ENCODE measurements around the gene TMC3. TPM values are rescaled to one million over a fixed set of nuclear protein-coding genes. Genes with fewer than 3 reads are reported as not detected.

The TMC3 gene
- total and polyA plus RNA-seq, 7 experiments from 2014 or later: not detected

GRCh38 chr15:81400640-81401236 is 26.7 kb upstream of the TMC3 start:
- intact Hi-C loops (cut with micrococcal nuclease): loop anchor here (1.0 to 10.0 kb wide), 10 partner anchors 64 to 943 kb away; partner anchors contain the start of genes STARD5 (in 1 of the 2) and TLNRD1 (in 1 of the 2)
- no peak overlapping the region for H3K4me3 ChIP-seq (ENCODE audit: low read length)
- ATAC-seq: peak; percentile 67
- peaks cover 0 to 3% of the 10 kb centered on the region in 2 donors for H3K27me3 ChIP-seq (ENCODE audit: control insufficient read depth in 2 of 2, insufficient read depth in 2 of 2, low read length in 2 of 2)
- peaks cover 0 to 15% (median 0%) of the 10 kb centered on the region in 5 donors for H3K27me3 Mint-ChIP-seq
- H3K4me3 Mint-ChIP-seq: no peak overlapping the region
- no peaks in the 10 kb centered on the region for H3K9me3 ChIP-seq (ENCODE audit: control insufficient read depth in 2 of 3, low read length in 3 of 3)
- no peaks in the 10 kb centered on the region for H3K9me3 Mint-ChIP-seq
- ChIA-PET POLR2A (interaction anchor here (1.2 to 1.6 kb wide), 3 partner anchors 90 to 127 kb away, joined by 3 to 5 read pairs (median 4); no protein-coding TSS in a partner anchor), CTCF (interaction anchor here (0.7 to 6.1 kb wide), 9 partner anchors 9 to 294 kb away, joined by 3 to 67 read pairs (median 6); no protein-coding TSS in a partner anchor)
- peaks cover 0 to 4% (median 0%) of the 10 kb centered on the region in 5 donors for H3K36me3 Mint-ChIP-seq
- H3K4me1 ChIP-seq (ENCODE audit: control insufficient read depth in 2 of 2, insufficient read depth in 2 of 2, low read length in 2 of 2): no peaks in the 10 kb centered on the region
- no peaks in the 10 kb centered on the region for H3K36me3 ChIP-seq (ENCODE audit: control insufficient read depth in 2 of 3, insufficient read depth in 3 of 3, low read length in 3 of 3)
- no peak overlapping the region for H3K27ac Mint-ChIP-seq
- peak in 6 of 9 donors; percentile 20 to 59 (median 52) for DNase-seq
- H3K27ac ChIP-seq (ENCODE audit: low read depth, low read length): no peak overlapping the region
- H3K4me1 Mint-ChIP-seq: peaks cover 0 to 5% (median 1%) of the 10 kb centered on the region in 7 donors

GRCh38 chr15:81398910-81399551 is 25.0 kb upstream of the TMC3 start:
- peaks cover 0 to 4% (median 0%) of the 10 kb centered on the region in 5 donors for H3K36me3 Mint-ChIP-seq
- Histone ChIP-seq H3K4me3 (ENCODE audit: low read length) (no peak overlapping the region), H3K27me3 (ENCODE audit: control insufficient read depth in 2 of 2, insufficient read depth in 2 of 2, low read length in 2 of 2) (no peaks in the 10 kb centered on the region), H3K36me3 (ENCODE audit: control insufficient read depth in 2 of 3, insufficient read depth in 3 of 3, low read length in 3 of 3) (no peaks in the 10 kb centered on the region), H3K27ac (ENCODE audit: low read depth, low read length) (no peak overlapping the region), H3K9me3 (ENCODE audit: control insufficient read depth in 2 of 3, low read length in 3 of 3) (no peaks in the 10 kb centered on the region), H3K4me1 (ENCODE audit: control insufficient read depth in 2 of 2, insufficient read depth in 2 of 2, low read length in 2 of 2) (no peaks in the 10 kb centered on the region)
- no peak overlapping the region for H3K4me3 Mint-ChIP-seq
- no peaks in the 10 kb centered on the region for H3K9me3 Mint-ChIP-seq
- DNase-seq: no peak
- POLR2A ChIA-PET: interaction anchor here (0.7 to 1.6 kb wide), 4 partner anchors 69 to 123 kb away, joined by 3 to 4 read pairs (median 4); no protein-coding TSS in a partner anchor
- H3K27ac Mint-ChIP-seq: no peak overlapping the region
- no peak for ATAC-seq
- intact Hi-C loops (cut with micrococcal nuclease): no loop called here
- H3K27me3 Mint-ChIP-seq: peaks cover 0 to 11% (median 0%) of the 10 kb centered on the region in 5 donors
- CTCF ChIA-PET: interaction anchor here (0.8 to 6.1 kb wide), 11 partner anchors 11 to 386 kb away, joined by 3 to 67 read pairs (median 4); no protein-coding TSS in a partner anchor
- H3K4me1 Mint-ChIP-seq: peaks cover 0 to 5% (median 1%) of the 10 kb centered on the region in 7 donors

GRCh38 chr15:81398456-81398855 is 24.4 kb upstream of the TMC3 start:
- DNase-seq: no peak
- Histone ChIP-seq H3K27me3 (ENCODE audit: control insufficient read depth in 2 of 2, insufficient read depth in 2 of 2, low read length in 2 of 2) (no peaks in the 10 kb centered on the region), H3K4me3 (ENCODE audit: low read length) (no peak overlapping the region), H3K9me3 (ENCODE audit: control insufficient read depth in 2 of 3, low read length in 3 of 3) (no peaks in the 10 kb centered on the region), H3K36me3 (ENCODE audit: control insufficient read depth in 2 of 3, insufficient read depth in 3 of 3, low read length in 3 of 3) (no peaks in the 10 kb centered on the region), H3K4me1 (ENCODE audit: control insufficient read depth in 2 of 2, insufficient read depth in 2 of 2, low read length in 2 of 2) (no peaks in the 10 kb centered on the region), H3K27ac (ENCODE audit: low read depth, low read length) (no peak overlapping the region)
- CTCF ChIA-PET: interaction anchor here (1.2 to 6.1 kb wide), 5 partner anchors 62 to 242 kb away, joined by 3 to 67 read pairs (median 4); no protein-coding TSS in a partner anchor
- Mint-ChIP-seq H3K27ac (no peak overlapping the region), H3K9me3 (peaks cover 0 to under 1% (median 0%) of the 10 kb centered on the region in 11 donors), H3K36me3 (peaks cover 0 to 4% (median 0%) of the 10 kb centered on the region in 5 donors), H3K4me3 (no peak overlapping the region), H3K4me1 (peaks cover 0 to 5% (median 1%) of the 10 kb centered on the region in 7 donors), H3K27me3 (peaks cover 0 to 11% (median 0%) of the 10 kb centered on the region in 5 donors)
- POLR2A ChIA-PET: interaction anchor here (0.8 kb wide), 1 partner anchor 69 kb away, joined by 4 read pairs; no protein-coding TSS in a partner anchor
- intact Hi-C loops (cut with micrococcal nuclease): no loop called here
- ATAC-seq: no peak

GRCh38 chr15:81394603-81395002 is 20.6 kb upstream of the TMC3 start:
- ATAC-seq: no peak
- Histone ChIP-seq H3K27me3 (ENCODE audit: control insufficient read depth in 2 of 2, insufficient read depth in 2 of 2, low read length in 2 of 2) (no peaks in the 10 kb centered on the region), H3K4me3 (ENCODE audit: low read length) (no peak overlapping the region), H3K27ac (ENCODE audit: low read depth, low read length) (no peak overlapping the region), H3K4me1 (ENCODE audit: control insufficient read depth in 2 of 2, insufficient read depth in 2 of 2, low read length in 2 of 2) (no peaks in the 10 kb centered on the region), H3K9me3 (ENCODE audit: control insufficient read depth in 2 of 3, low read length in 3 of 3) (no peaks in the 10 kb centered on the region), H3K36me3 (ENCODE audit: control insufficient read depth in 2 of 3, insufficient read depth in 3 of 3, low read length in 3 of 3) (no peaks in the 10 kb centered on the region)
- Mint-ChIP-seq H3K36me3 (peaks cover 0 to 3% (median 0%) of the 10 kb centered on the region in 5 donors), H3K9me3 (peaks cover 0 to 2% (median 0%) of the 10 kb centered on the region in 11 donors), H3K27ac (no peak overlapping the region), H3K4me3 (no peak overlapping the region), H3K27me3 (peaks cover 0 to 12% (median 0%) of the 10 kb centered on the region in 5 donors), H3K4me1 (no peaks in the 10 kb centered on the region)
- intact Hi-C loops (cut with micrococcal nuclease): no loop called here
- no peak for DNase-seq
- ChIA-PET POLR2A (interaction anchor here (0.8 kb wide), 1 partner anchor 72 kb away, joined by 3 read pairs; no protein-coding TSS in a partner anchor), CTCF (interaction anchor here (0.7 to 0.8 kb wide), 2 partner anchors 129 to 240 kb away, joined by 3 to 4 read pairs; no protein-coding TSS in a partner anchor)

- DNase-seq (no peak), ATAC-seq (no peak)
- H3K4me3 ChIP-seq (ENCODE audit: low read length): no peak overlapping the region
- peaks cover 0 to 2% (median 0%) of the 10 kb centered on the region in 11 donors for H3K9me3 Mint-ChIP-seq
- H3K27me3 ChIP-seq (ENCODE audit: control insufficient read depth in 2 of 2, insufficient read depth in 2 of 2, low read length in 2 of 2): no peaks in the 10 kb centered on the region
- no peaks in the 10 kb centered on the region for H3K9me3 ChIP-seq (ENCODE audit: control insufficient read depth in 2 of 3, low read length in 3 of 3)
- POLR2A ChIA-PET: no interaction called here
- intact Hi-C loops (cut with micrococcal nuclease): no loop called here
- H3K4me1 ChIP-seq (ENCODE audit: control insufficient read depth in 2 of 2, insufficient read depth in 2 of 2, low read length in 2 of 2): no peaks in the 10 kb centered on the region
- no peaks in the 10 kb centered on the region for H3K4me1 Mint-ChIP-seq
- peaks cover 0 to 4% (median 0%) of the 10 kb centered on the region in 5 donors for H3K36me3 Mint-ChIP-seq
- H3K4me3 Mint-ChIP-seq: no peak overlapping the region
- H3K27ac Mint-ChIP-seq: no peak overlapping the region
- CTCF ChIA-PET: no interaction called here
- no peak overlapping the region for H3K27ac ChIP-seq (ENCODE audit: low read depth, low read length)
- H3K36me3 ChIP-seq (ENCODE audit: control insufficient read depth in 2 of 3, insufficient read depth in 3 of 3, low read length in 3 of 3): no peaks in the 10 kb centered on the region
- H3K27me3 Mint-ChIP-seq: peaks cover 0 to 12% (median 0%) of the 10 kb centered on the region in 5 donors
Measured at GRCh38 chr15:81391657-81392056, 17.6 kb upstream of the TMC3 start.

- Histone ChIP-seq H3K9me3 (ENCODE audit: control insufficient read depth in 2 of 3, low read length in 3 of 3) (no peaks in the 10 kb centered on the region), H3K27ac (ENCODE audit: low read depth, low read length) (no peak overlapping the region), H3K36me3 (ENCODE audit: control insufficient read depth in 2 of 3, insufficient read depth in 3 of 3, low read length in 3 of 3) (no peaks in the 10 kb centered on the region), H3K27me3 (ENCODE audit: control insufficient read depth in 2 of 2, insufficient read depth in 2 of 2, low read length in 2 of 2) (no peaks in the 10 kb centered on the region), H3K4me3 (ENCODE audit: low read length) (no peak overlapping the region), H3K4me1 (ENCODE audit: control insufficient read depth in 2 of 2, insufficient read depth in 2 of 2, low read length in 2 of 2) (no peaks in the 10 kb centered on the region)
- H3K9me3 Mint-ChIP-seq: peaks cover 0 to under 1% (median 0%) of the 10 kb centered on the region in 11 donors
- no peak overlapping the region for H3K4me3 Mint-ChIP-seq
- ChIA-PET CTCF (interaction anchor here (0.7 kb wide), 1 partner anchor 113 kb away, joined by 4 read pairs; no protein-coding TSS in a partner anchor), POLR2A (no interaction called here)
- intact Hi-C loops (cut with micrococcal nuclease): no loop called here
- no peak for ATAC-seq
- peaks cover 0 to 8% (median 0%) of the 10 kb centered on the region in 5 donors for H3K27me3 Mint-ChIP-seq
- no peak for DNase-seq
- peaks cover 0 to 21% (median 11%) of the 10 kb centered on the region in 5 donors for H3K36me3 Mint-ChIP-seq
- H3K27ac Mint-ChIP-seq: no peak overlapping the region
- peaks cover 0 to 4% (median 0%) of the 10 kb centered on the region in 7 donors for H3K4me1 Mint-ChIP-seq
Measured at GRCh38 chr15:81388436-81388770, 14.4 kb upstream of the TMC3 start.

All from naive thymus-derived CD4-positive, alpha-beta T cell (primary cell).